Endodermal cell (in vitro differentiated cells): ENCODE data around the gene DNAJC6. TPM values are rescaled to one million over a fixed set of nuclear protein-coding genes. Genes with fewer than 3 reads are reported as not detected.
A peak's percentile ranks its signal among the peaks of the same experiment; 100 is the strongest.

ENCODE experiments used
- DNase-seq: peaks from one replicate; pipeline ENCODE4 v3.0.0-alpha.2; 2017
- H3K27ac ChIP-seq: 2 replicates; pipeline ENCODE4 v1.5.1; 2013; ENCODE audit warnings: mild to moderate bottlenecking, low read depth, low read length, moderate library complexity
- H3K27me3 ChIP-seq: 2 replicates; pipeline ENCODE4 v1.6.1; 2013; ENCODE audit warnings: mild to moderate bottlenecking, low read length, moderate library complexity; ENCODE audit not compliant: insufficient read depth, control insufficient read depth, poor library complexity, severe bottlenecking
- H3K36me3 ChIP-seq: 2 replicates; pipeline ENCODE4 v1.7.0; 2013; ENCODE audit warnings: mild to moderate bottlenecking, low read length, moderate library complexity; ENCODE audit not compliant: control insufficient read depth, insufficient read depth
- H3K4me1 ChIP-seq: one replicate; pipeline ENCODE4 v1.7.0; 2013; ENCODE audit warnings: low read length; ENCODE audit not compliant: control insufficient read depth, insufficient read depth
- H3K4me3 ChIP-seq: 2 replicates; pipeline ENCODE4 v1.5.1; 2013; ENCODE audit warnings: mild to moderate bottlenecking, low read length, moderate library complexity
- H3K9ac ChIP-seq: 2 replicates; pipeline ENCODE4 v1.6.1; 2013; ENCODE audit warnings: mild to moderate bottlenecking, low read length, moderate library complexity; ENCODE audit not compliant: poor library complexity, severe bottlenecking; ENCODE audit errors: extremely low read depth
- H3K9me3 ChIP-seq: 2 replicates; pipeline ENCODE4 v1.6.1; 2013; ENCODE audit warnings: mild to moderate bottlenecking, low read length, moderate library complexity; ENCODE audit not compliant: control insufficient read depth
- H3K27ac Mint-ChIP-seq: 2 replicates; pipeline ENCODE4 v1.8.0; 2020; ENCODE audit warnings: mixed read lengths
- H3K27me3 Mint-ChIP-seq: 2 replicates; pipeline ENCODE4 v1.8.0; 2021; ENCODE audit warnings: mild to moderate bottlenecking, mixed read lengths; ENCODE audit not compliant: insufficient read depth
- H3K36me3 Mint-ChIP-seq: 2 replicates; pipeline ENCODE4 v1.8.0; 2020; ENCODE audit warnings: low read depth, mixed read lengths
- H3K4me1 Mint-ChIP-seq: 2 replicates; pipeline ENCODE4 v1.8.0; 2020; ENCODE audit warnings: mixed read lengths
- H3K4me3 Mint-ChIP-seq: 2 replicates; pipeline ENCODE4 v1.8.0; 2020; ENCODE audit warnings: mild to moderate bottlenecking, moderate library complexity, mixed read lengths
- H3K9me3 Mint-ChIP-seq: 2 replicates; pipeline ENCODE4 v1.8.0; 2020; ENCODE audit warnings: mild to moderate bottlenecking, mixed read lengths
- CTCF ChIP-seq: fragments of 200-600 bp; sonication (generic); conservative IDR thresholded peaks from 2 replicates; pipeline ENCODE4 v1.5.0; 2021; ENCODE audit warnings: antibody characterized with exemption, mild to moderate bottlenecking
- WGBS, 2 experiments: methylation state at CpG; one replicate each; pipeline versions ENCODE4 v1.1.5 to v1.1.7; 2013; ENCODE audit warnings: missing lambda C conversion rate in 2 of 2, mixed read lengths in 1 of 2; ENCODE audit not compliant: insufficient coverage in 1 of 2, insufficient read length in 1 of 2; 5-methylcytosine and 5-hydroxymethylcytosine counted together
- total RNA-seq, 2 donors: library from RNA; stranded (reverse); fragmentation: NEBNext Ultra II Directional in 1 of 2; extraction: Animal tissue kit (Norgen Biotek cat#: 25700) in 1 of 2; gene quantifications; 2 replicates in 1 of 2; 3 replicates in 1 of 2; pipeline ENCODE4 v1.2.1, GENCODE V29; 2021

The DNAJC6 gene
- total RNA-seq, 2 donors from 2014 or later, result 17.4 to 33.9 TPM

GRCh38 chr1:65395887-65396612 lies 86.7 kb downstream of the DNAJC6 start:
- H3K27ac Mint-ChIP-seq, result no peak overlapping the region
- Histone ChIP-seq H3K4me3 (no peak overlapping the region), H3K9ac (no peak overlapping the region)

GRCh38 chr1:65398083-65398482 lies 88.7 kb downstream of the DNAJC6 start:
- no peaks in the 10 kb centered on the region for H3K4me1 Mint-ChIP-seq
- H3K36me3 ChIP-seq, result peaks cover 59% of the 10 kb centered on the region
- no peaks in the 10 kb centered on the region for H3K9me3 ChIP-seq
- no peaks in the 10 kb centered on the region for H3K4me1 ChIP-seq
- no peak overlapping the region for H3K4me3 ChIP-seq
- no peak for DNase-seq
- no peaks in the 10 kb centered on the region for H3K9me3 Mint-ChIP-seq
- H3K27ac Mint-ChIP-seq, result no peak overlapping the region
- H3K9ac ChIP-seq, result no peak overlapping the region
- H3K27me3 ChIP-seq, result no peaks in the 10 kb centered on the region
- H3K4me3 Mint-ChIP-seq, result no peak overlapping the region
- peaks cover 20% of the 10 kb centered on the region for H3K36me3 Mint-ChIP-seq
- H3K27ac ChIP-seq, result no peak overlapping the region
- H3K27me3 Mint-ChIP-seq, result no peaks in the 10 kb centered on the region
- WGBS, 2 experiments, result no CpG with 5 or more reads among the region's 1 CpG
- TF ChIP-seq CTCF, result no peak

More at GRCh38 chr1:65395887-65396612, 86.7 kb downstream of the DNAJC6 start:
- Mint-ChIP-seq H3K9me3 (no peaks in the 10 kb centered on the region), H3K27me3 (no peaks in the 10 kb centered on the region), H3K4me3 (no peak overlapping the region), H3K4me1 (no peaks in the 10 kb centered on the region), H3K36me3 (peaks cover 23% of the 10 kb centered on the region)
- peak; percentile 68 for DNase-seq
- Histone ChIP-seq H3K4me1 (no peaks in the 10 kb centered on the region), H3K27ac (no peak overlapping the region), H3K36me3 (peaks cover 53% of the 10 kb centered on the region), H3K27me3 (no peaks in the 10 kb centered on the region), H3K9me3 (no peaks in the 10 kb centered on the region)
- no peak for TF ChIP-seq CTCF
- WGBS, 2 experiments, result 91 to 93% methylated on average over 3 of the region's 3 CpGs

GRCh38 chr1:65399003-65399402 lies 89.7 kb downstream of the DNAJC6 start:
- no peak overlapping the region for H3K9ac ChIP-seq
- no peaks in the 10 kb centered on the region for H3K27me3 ChIP-seq
- H3K9me3 ChIP-seq, result no peaks in the 10 kb centered on the region
- no peak overlapping the region for H3K4me3 ChIP-seq
- H3K4me1 Mint-ChIP-seq, result no peaks in the 10 kb centered on the region
- no peaks in the 10 kb centered on the region for H3K27me3 Mint-ChIP-seq
- 88% methylated on average over 1 of the region's 1 CpG; no CpG with 5 or more reads in 1 of the 2 experiments for WGBS, 2 experiments
- no peak overlapping the region for H3K4me3 Mint-ChIP-seq
- H3K36me3 Mint-ChIP-seq, result peaks cover 20% of the 10 kb centered on the region
- DNase-seq, result no peak
- H3K9me3 Mint-ChIP-seq, result no peaks in the 10 kb centered on the region
- peaks cover 60% of the 10 kb centered on the region for H3K36me3 ChIP-seq
- H3K27ac Mint-ChIP-seq, result no peak overlapping the region
- no peak overlapping the region for H3K27ac ChIP-seq
- TF ChIP-seq CTCF, result no peak
- no peaks in the 10 kb centered on the region for H3K4me1 ChIP-seq
